IgD-negative memory B cell (primary cell): ENCODE results near the gene THADA. TPM values are rescaled to one million over a fixed set of nuclear protein-coding genes. Genes with fewer than 3 reads are reported as not detected.
"Not testable (repeated sequence)": the region's sequence is repeated elsewhere in the genome, so short reads cannot be mapped to it uniquely, and the experiment has no call there.

Experiments used
- H3K27ac Mint-ChIP-seq, 3 donors: one replicate each; pipeline ENCODE4 v1.8.0; 2020 to 2022; ENCODE audit warnings: mild to moderate bottlenecking in 3 of 3, mixed read lengths in 3 of 3, moderate library complexity in 1 of 3
- H3K27me3 Mint-ChIP-seq: one replicate; pipeline ENCODE4 v1.8.0; 2021; ENCODE audit warnings: mixed read lengths
- H3K36me3 Mint-ChIP-seq: one replicate; pipeline ENCODE4 v1.8.0; 2020; ENCODE audit warnings: mild to moderate bottlenecking, mixed read lengths
- H3K4me1 Mint-ChIP-seq, 3 donors: one replicate each; pipeline ENCODE4 v1.8.0; 2020 to 2022; ENCODE audit warnings: mixed read lengths in 3 of 3, mild to moderate bottlenecking in 1 of 3
- H3K4me3 Mint-ChIP-seq, 4 donors: one replicate each; pipeline ENCODE4 v1.8.0; 2020 to 2022; ENCODE audit warnings: mild to moderate bottlenecking in 4 of 4, mixed read lengths in 4 of 4, moderate library complexity in 3 of 4
- H3K9me3 Mint-ChIP-seq, 3 donors: one replicate each; pipeline ENCODE4 v1.8.0; 2020 to 2021; ENCODE audit warnings: mixed read lengths in 3 of 3, mild to moderate bottlenecking in 1 of 3
- polyA plus RNA-seq: library from polyadenylated mRNA; unstranded; fragments of 300-500 nt; fragmentation: Illumina TruSeq; gene quantifications from one replicate; pipeline ENCODE4 v1.2.3, GENCODE V29; 2021

Gene THADA
- polyA plus RNA-seq, 1 donor from 2014 or later: 13.7 TPM

DNA sequence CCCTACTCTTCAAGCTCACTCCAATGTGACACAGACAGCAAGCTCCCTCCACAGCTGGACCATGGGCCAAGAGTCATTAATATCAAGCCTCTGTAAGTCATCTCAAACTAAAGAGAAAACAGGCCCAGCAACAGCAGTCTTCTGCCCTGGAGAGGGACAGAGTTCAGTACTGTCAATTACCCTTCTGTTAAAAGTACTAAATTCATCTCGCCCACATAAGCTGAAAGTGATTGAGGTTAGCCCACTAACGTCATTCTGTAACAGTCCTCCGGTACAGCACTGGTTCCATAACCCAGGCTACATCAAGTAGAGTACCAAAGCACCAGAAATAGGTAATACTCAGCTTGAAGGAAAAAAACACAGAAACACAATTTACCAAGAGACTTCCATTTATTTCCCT lies 25.9 kb downstream of the THADA start:
- Mint-ChIP-seq H3K4me3 (no peak overlapping the region), H3K36me3 (peaks cover 9% of the 10 kb centered on the region), H3K4me1 (peaks cover 10 to 16% (median 12%) of the 10 kb centered on the region in 3 donors), H3K9me3 (no peaks in the 10 kb centered on the region), H3K27ac (no peak overlapping the region), H3K27me3 (no peaks in the 10 kb centered on the region)

DNA sequence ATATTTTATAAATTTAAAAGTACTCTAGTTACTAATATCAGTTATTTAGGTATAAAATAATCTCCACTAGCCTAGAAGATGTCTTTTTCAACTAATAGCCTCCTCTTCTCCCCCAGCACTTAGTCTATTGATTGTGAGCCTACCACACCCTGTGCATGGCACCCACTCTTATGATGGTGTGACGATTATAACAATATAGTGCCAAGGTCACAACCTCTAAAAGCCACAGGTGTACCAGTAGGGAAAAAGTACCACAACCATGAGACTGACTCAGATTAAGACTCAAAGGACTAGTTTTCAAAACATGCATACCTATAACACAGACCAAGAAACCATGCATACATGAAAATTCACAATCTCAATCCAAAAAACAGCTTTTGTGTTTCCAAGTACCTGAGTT lies 27.6 kb downstream of the THADA start:
- Mint-ChIP-seq H3K27me3 (no peaks in the 10 kb centered on the region), H3K36me3 (peaks cover 9% of the 10 kb centered on the region), H3K27ac (no peak overlapping the region), H3K9me3 (no peaks in the 10 kb centered on the region), H3K4me1 (peaks cover 10 to 16% (median 12%) of the 10 kb centered on the region in 3 donors), H3K4me3 (no peak overlapping the region)

DNA sequence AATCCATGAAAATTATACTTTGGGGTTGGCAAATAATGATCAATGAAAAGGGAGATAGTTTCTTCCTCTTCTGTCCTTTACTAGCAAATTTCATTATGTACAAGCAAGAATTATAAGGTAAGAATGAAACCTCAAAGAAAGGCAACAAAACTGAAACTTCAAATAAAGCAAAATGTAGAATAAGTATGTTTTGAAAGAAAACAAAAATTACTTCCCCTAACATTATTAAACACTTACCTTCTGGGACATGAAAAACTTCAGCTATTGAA lies 29.4 kb downstream of the THADA start:
- peak overlapping the region in 1 of 4 donors; percentile 29 for H3K4me3 Mint-ChIP-seq
- H3K9me3 Mint-ChIP-seq: no peaks in the 10 kb centered on the region
- H3K27ac Mint-ChIP-seq: peak overlapping the region in 1 of 3 donors; percentile 57
- H3K36me3 Mint-ChIP-seq: peaks cover 9% of the 10 kb centered on the region
- H3K27me3 Mint-ChIP-seq: no peaks in the 10 kb centered on the region
- H3K4me1 Mint-ChIP-seq: peaks cover 10 to 16% (median 12%) of the 10 kb centered on the region in 3 donors

DNA sequence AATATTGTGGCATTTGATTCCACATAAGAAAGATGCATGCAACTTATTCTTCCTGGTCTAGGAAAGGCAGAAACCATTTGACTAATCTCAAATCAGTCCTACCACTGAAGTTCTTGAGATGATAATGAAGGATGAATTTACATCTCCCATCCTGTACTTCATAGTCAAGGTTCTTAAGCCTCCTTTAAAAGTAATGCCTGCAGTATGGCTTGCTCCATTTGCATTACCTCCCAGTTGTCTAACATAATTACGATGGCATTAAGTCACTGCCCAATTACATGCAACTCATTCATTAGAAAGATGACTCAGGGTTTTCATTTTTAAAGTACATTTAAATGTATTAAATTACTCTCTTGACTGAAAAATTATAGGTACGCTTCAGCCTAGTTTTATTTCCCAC lies 32.2 kb downstream of the THADA start:
- H3K4me1 Mint-ChIP-seq: peaks cover 10 to 13% (median 12%) of the 10 kb centered on the region in 3 donors
- peak overlapping the region in 1 of 4 donors; percentile 1 for H3K4me3 Mint-ChIP-seq
- H3K27me3 Mint-ChIP-seq: no peaks in the 10 kb centered on the region
- H3K9me3 Mint-ChIP-seq: no peaks in the 10 kb centered on the region
- H3K27ac Mint-ChIP-seq: no peak overlapping the region
- H3K36me3 Mint-ChIP-seq: peaks cover 10% of the 10 kb centered on the region

DNA sequence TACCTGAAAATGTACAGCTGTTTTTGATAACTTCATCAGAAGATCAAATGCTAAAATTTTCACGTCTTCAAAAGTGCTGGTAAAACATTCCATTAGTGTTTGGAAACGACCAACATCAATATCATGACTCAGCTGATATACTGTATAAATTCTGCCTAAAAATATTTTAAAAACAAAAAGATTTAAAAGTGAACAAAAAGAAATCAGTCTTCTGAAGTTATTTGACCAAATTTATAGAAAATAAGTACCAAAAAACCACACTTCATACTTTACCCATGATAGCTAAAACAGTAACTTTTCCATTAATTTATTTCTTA lies 35.6 kb downstream of the THADA start:
- Mint-ChIP-seq H3K27me3 (no peaks in the 10 kb centered on the region), H3K4me1 (no peaks in the 10 kb centered on the region), H3K9me3 (no peaks in the 10 kb centered on the region), H3K27ac (no peak overlapping the region), H3K36me3 (peaks cover 10% of the 10 kb centered on the region), H3K4me3 (no peak overlapping the region)

DNA sequence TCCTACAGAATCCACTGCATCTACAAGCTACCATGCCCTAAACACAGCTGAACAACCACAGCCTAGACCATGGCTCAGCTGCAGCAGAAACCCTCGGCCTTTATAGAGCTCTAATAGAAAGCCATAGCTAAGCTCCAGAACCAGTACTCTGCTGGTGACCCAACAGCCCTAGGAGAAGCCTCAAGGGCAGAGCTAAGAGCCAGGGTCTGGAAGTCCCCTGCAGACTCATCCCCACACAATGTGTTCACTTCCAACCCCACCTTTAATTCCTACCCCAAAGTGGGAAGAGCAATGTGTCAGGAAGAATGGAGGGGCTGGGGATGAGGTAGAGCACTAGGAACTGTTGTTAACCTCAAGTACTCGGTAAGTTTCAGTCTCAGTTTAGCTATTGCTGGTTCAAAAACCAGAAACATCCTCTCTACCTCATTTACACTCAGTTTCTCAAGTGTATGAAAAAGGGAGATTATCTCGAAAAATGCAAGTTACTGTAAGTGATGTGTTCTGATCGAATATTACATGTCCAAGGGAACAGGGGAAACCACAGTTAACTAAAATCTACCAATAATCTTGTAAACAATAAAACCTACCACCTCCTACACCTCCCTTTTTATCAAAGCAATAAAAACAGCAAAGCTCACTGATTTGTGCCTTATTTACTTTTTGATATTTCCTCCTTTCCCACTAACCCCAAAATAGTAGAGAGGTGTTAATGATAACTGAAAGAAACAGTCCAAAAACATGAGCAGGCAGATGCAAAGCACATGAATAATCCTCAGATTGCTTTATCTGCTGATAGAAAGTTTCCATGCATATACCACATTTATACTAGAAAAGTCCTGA lies 36.2 kb downstream of the THADA start:
- no peaks in the 10 kb centered on the region for H3K4me1 Mint-ChIP-seq
- peak overlapping the region in 1 of 3 donors; percentile 14 for H3K27ac Mint-ChIP-seq
- H3K9me3 Mint-ChIP-seq: no peaks in the 10 kb centered on the region
- no peak overlapping the region for H3K4me3 Mint-ChIP-seq
- H3K27me3 Mint-ChIP-seq: no peaks in the 10 kb centered on the region
- H3K36me3 Mint-ChIP-seq: peaks cover 10% of the 10 kb centered on the region

DNA sequence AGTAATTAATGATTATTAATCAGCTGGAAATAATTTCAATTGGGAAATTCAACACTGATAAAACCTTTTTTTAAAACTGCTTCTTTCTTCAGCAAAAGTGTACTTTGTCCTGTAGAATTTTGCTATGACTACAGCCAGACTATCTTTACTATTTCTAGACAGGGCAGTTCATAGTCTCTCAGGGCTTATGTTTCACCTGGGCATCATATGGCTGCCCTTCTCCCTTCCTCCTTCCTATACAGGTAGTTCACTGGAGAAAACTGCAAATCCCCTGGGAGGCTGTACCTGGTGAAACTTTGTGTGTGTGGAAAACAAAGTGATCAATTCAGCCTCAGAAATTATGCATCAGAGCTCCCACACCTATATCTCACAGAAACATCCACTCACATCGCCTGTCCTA lies 38.6 kb downstream of the THADA start:
- Mint-ChIP-seq H3K4me1 (no peaks in the 10 kb centered on the region), H3K27me3 (no peaks in the 10 kb centered on the region), H3K9me3 (no peaks in the 10 kb centered on the region), H3K36me3 (peaks cover 8% of the 10 kb centered on the region), H3K27ac (peak overlapping the region in 1 of 3 donors; percentile 16), H3K4me3 (no peak overlapping the region)

DNA sequence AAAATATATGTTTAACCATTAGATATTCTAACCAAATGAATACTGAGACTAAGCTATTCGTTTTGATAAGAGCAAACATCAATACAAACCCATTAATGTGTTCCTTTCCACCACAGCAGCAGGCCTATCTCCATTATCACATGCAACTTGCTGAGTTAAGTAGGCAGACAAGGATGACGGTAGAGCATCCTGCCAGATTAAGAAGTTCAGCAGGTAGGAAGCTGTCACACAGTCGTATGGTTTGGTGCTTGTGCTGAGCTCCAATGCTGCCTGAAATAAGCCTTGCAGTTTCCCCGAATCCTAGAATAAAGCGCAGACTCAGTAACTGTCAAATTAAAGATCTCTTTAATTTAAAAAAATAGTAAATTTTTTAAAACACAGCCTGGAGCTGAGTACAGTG lies 39.6 kb downstream of the THADA start:
- no peaks in the 10 kb centered on the region for H3K9me3 Mint-ChIP-seq
- no peak overlapping the region for H3K27ac Mint-ChIP-seq
- H3K36me3 Mint-ChIP-seq: peaks cover 4% of the 10 kb centered on the region
- no peak overlapping the region for H3K4me3 Mint-ChIP-seq
- no peaks in the 10 kb centered on the region for H3K27me3 Mint-ChIP-seq
- no peaks in the 10 kb centered on the region for H3K4me1 Mint-ChIP-seq

DNA sequence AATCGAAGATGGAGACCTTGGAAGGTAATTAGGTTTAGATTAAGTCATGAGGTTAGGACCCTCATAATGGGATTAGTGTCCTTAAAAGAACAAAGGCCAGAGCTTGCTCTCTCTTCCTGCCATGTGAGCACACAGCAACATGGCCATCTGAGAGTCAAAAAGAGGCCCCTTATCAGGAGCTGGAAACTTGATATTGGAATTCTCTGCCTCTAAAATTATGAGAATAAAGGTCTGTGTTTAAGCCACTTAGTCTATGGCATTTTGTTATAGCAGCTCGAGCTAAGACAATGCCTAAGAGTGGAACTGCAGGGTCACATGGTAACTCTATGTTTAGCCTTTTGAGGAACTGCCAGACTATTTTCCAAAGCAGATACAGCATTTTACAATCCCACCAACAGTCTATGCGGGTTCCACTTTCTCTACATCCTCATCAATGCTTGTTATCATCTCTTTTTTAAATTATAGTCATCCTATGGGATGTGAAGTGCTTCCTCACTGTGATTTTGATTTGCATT lies 42.4 kb downstream of the THADA start:
- H3K9me3 Mint-ChIP-seq: no peaks in the 10 kb centered on the region
- peaks cover 9% of the 10 kb centered on the region for H3K36me3 Mint-ChIP-seq
- H3K27me3 Mint-ChIP-seq: no peaks in the 10 kb centered on the region
- H3K4me1 Mint-ChIP-seq: peaks cover 0 to 2% (median 0%) of the 10 kb centered on the region in 3 donors
- no peak overlapping the region for H3K4me3 Mint-ChIP-seq
- H3K27ac Mint-ChIP-seq: no peak overlapping the region

DNA sequence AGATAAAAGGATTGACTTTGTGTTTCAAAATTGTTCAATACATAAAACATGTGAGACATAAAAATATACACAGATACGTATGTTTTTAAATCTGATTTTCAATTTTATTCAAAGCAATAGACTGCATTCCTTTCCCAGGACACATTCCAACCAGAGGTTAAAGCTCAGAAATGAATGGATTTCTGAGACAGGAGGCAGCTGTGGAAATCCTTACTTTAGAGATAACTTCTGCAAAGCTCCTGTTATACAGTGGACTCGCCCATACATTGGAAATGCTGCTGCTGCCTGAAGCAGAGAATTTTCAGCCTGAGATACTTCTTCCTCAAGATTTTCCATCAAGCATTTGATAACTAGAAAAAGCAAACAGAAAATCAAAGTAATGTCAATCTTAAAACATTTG lies 43.8 kb downstream of the THADA start:
- no peak overlapping the region for H3K27ac Mint-ChIP-seq
- no peaks in the 10 kb centered on the region for H3K9me3 Mint-ChIP-seq
- H3K27me3 Mint-ChIP-seq: no peaks in the 10 kb centered on the region
- peaks cover 0 to 2% (median 0%) of the 10 kb centered on the region in 3 donors for H3K4me1 Mint-ChIP-seq
- peaks cover 9% of the 10 kb centered on the region for H3K36me3 Mint-ChIP-seq
- no peak overlapping the region for H3K4me3 Mint-ChIP-seq

DNA sequence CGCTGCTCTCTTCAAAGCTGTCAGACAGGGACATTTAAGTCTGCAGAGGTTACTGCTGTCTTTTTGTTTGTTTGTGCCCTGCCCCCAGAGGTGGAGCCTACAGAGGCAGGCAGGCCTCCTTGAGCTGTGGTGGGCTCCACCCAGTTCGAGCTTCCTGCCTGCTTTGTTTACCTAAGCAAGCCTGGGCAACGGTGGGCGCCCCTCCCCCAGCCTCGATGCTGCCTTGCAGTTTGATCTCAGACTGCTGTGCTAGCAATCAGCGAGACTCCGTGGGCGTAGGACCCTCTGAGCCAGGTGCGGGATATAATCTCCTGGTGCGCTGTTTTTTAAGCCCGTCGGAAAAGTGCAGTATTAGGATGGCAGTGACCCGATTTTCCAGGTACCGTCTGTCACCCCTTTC lies 47.5 kb downstream of the THADA start:
- H3K27ac Mint-ChIP-seq, H3K27me3 Mint-ChIP-seq, H3K9me3 Mint-ChIP-seq, H3K36me3 Mint-ChIP-seq, H3K4me1 Mint-ChIP-seq, H3K4me3 Mint-ChIP-seq: not testable (repeated sequence)

DNA sequence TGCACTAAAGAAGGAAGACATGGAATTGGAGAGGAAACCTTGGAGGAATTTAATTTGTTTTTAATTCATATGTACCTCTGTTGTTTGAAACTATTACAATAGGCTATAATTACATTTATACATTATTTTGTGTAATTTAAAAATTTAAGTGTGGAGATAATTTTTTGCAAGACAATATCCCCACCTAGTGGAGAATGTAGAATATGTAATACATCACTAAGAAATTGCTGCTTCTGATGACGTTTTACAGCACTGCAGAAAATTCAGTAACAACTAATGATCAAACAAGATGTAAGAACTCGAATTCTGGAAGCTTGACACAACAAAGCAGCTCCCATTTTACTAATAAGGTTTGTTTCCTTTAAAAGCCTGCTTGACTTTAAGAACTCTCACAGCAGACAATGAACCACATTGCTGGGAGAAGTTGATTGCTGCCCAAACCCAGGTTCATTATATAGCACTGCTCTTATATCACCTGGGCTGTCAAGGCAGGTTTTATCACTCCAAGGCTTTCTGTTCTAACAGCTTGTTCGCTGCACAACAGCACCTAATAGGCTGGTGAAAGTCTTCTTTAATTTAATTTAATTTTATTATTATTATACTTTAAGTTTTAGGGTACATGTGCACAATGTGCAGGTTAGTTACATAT lies 53.4 kb downstream of the THADA start:
- H3K27ac Mint-ChIP-seq: no peak overlapping the region

DNA sequence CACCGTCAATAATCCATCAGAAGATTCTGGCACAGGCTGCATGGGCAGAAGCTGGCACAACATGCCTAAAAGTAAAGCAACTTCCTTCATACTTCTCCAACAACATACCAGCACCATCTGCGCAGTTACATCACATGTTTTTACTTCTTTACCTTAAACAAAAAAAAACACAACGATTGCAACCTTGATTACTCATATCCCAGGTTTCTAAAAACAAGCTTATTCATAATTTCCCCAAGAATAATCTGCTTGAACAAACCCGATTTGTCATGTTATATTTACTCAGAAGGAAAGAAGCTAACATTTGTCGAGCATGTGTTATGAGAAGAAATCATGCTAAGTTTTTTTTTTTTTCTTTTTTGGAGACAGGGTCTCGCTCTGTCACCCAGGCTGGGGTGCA lies 54.7 kb downstream of the THADA start:
- Mint-ChIP-seq H3K27ac (no peak overlapping the region), H3K4me3 (no peak overlapping the region), H3K4me1 (peaks cover 13 to 19% (median 17%) of the 10 kb centered on the region in 3 donors), H3K27me3 (no peaks in the 10 kb centered on the region), H3K36me3 (peaks cover 3% of the 10 kb centered on the region), H3K9me3 (no peaks in the 10 kb centered on the region)

More for the DNA sequence above, 53.4 kb downstream of the THADA start:
- Mint-ChIP-seq H3K4me1 (peaks cover 8 to 13% (median 11%) of the 10 kb centered on the region in 3 donors), H3K9me3 (no peaks in the 10 kb centered on the region), H3K36me3 (no peaks in the 10 kb centered on the region), H3K4me3 (no peak overlapping the region), H3K27me3 (no peaks in the 10 kb centered on the region)

DNA sequence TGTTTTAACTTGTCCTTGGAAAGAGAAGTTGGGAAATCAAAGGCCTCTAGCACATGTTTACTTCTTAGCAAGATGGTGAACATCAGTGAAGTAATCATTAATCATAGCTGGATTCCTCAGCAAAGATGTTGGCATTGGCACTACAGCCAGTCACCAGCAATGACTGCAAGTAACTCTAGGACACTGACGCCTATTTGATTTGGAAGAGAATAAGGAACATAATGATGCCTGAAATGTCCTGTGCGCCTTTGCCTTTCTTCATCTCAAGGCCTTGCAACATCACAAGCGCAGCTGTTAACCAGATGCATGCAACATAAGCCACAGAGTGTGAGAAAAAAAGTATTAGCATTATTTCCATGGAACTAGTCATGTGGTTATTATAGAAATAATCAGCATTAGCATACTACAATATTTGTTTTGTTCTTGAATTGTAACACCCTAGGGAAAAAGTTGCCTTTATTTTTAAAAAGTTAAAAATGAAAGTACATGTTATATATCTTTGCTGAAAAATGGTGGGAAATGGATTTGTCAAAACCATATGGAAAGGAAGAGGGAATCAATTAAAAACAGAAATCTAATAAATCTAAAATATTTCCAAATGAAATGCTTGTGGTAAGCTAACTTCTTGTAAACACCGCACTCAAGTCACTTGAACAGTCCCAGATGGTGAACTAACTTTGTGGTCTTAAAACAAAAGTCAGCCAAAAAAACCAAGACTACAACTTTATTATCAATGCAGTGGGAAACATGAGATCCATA lies 55.6 kb downstream of the THADA start:
- Mint-ChIP-seq H3K9me3 (no peaks in the 10 kb centered on the region), H3K27ac (no peak overlapping the region), H3K27me3 (no peaks in the 10 kb centered on the region), H3K4me1 (peaks cover 13 to 19% (median 17%) of the 10 kb centered on the region in 3 donors), H3K4me3 (no peak overlapping the region), H3K36me3 (peaks cover 3% of the 10 kb centered on the region)

DNA sequence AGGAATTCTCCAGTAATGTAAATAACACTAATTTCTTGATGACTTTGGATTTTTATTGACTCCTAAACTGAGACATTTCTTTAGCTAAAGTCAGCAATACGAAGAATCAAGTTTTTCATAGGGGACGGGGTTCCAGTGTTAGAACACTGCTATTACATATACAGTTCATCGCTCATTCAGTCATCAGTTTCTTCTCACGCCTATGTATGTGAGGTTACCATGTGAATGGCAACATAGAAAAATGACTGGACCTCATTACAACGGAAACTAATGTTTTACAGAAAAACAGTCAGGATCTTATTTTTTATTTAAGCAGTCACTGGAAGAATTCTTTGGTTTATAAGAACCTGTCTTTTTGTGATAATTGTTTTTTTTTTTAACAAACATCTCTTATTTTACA lies 56.4 kb downstream of the THADA start:
- Mint-ChIP-seq H3K4me3 (no peak overlapping the region), H3K9me3 (no peaks in the 10 kb centered on the region), H3K4me1 (peaks cover 13 to 19% (median 17%) of the 10 kb centered on the region in 3 donors), H3K27ac (no peak overlapping the region), H3K36me3 (peaks cover 3% of the 10 kb centered on the region), H3K27me3 (no peaks in the 10 kb centered on the region)
